ENCODE results near the gene CNNM3.
"Not testable (repeated sequence)": the region's sequence is repeated elsewhere in the genome, so short reads cannot be mapped to it uniquely, and the experiment has no call there.

CNNM3 gene

GRCh38 chr2:96859681-96860064 lies 43.6 kb downstream of the CNNM3 start:
- DNase-seq (ENCODE audit: extremely low spot score, insufficient read length, low read depth) (no peak), FAIRE-seq (no peak)

GRCh38 chr2:96860065-96861029 lies 44.3 kb downstream of the CNNM3 start:
- DNase-seq (ENCODE audit: extremely low spot score, insufficient read length, low read depth): no peak

GRCh38 chr2:96861074-96861473 lies 45.0 kb downstream of the CNNM3 start:
- DNase-seq (ENCODE audit: extremely low spot score, insufficient read length, low read depth) (no peak), FAIRE-seq (no peak)

More at GRCh38 chr2:96860065-96861029, 44.3 kb downstream of the CNNM3 start:
- no peak for FAIRE-seq

GRCh38 chr2:96863056-96863455 lies 47.0 kb downstream of the CNNM3 start:
- not testable (repeated sequence) for FAIRE-seq; DNase-seq (ENCODE audit: extremely low spot score, insufficient read length, low read depth)

GRCh38 chr2:96863575-96864342 lies 47.7 kb downstream of the CNNM3 start:
- no peak for DNase-seq (ENCODE audit: extremely low spot score, insufficient read length, low read depth)
- FAIRE-seq: no peak

- DNase-seq (ENCODE audit: extremely low spot score, insufficient read length, low read depth) (no peak), FAIRE-seq (no peak)
Observed at GRCh38 chr2:96864343-96865091, 48.4 kb downstream of the CNNM3 start.

GRCh38 chr2:96865654-96866053 lies 49.6 kb downstream of the CNNM3 start:
- FAIRE-seq (no peak), DNase-seq (ENCODE audit: extremely low spot score, insufficient read length, low read depth) (no peak)

- no peak for DNase-seq (ENCODE audit: extremely low spot score, insufficient read length, low read depth)
- FAIRE-seq: no peak
Observed at GRCh38 chr2:96866149-96866548, 50.1 kb downstream of the CNNM3 start.

GRCh38 chr2:96866586-96866985 lies 50.5 kb downstream of the CNNM3 start:
- DNase-seq (ENCODE audit: extremely low spot score, insufficient read length, low read depth) (no peak), FAIRE-seq (no peak)

- no peak for FAIRE-seq
Observed at GRCh38 chr2:96866986-96867755, 51.1 kb downstream of the CNNM3 start.

GRCh38 chr2:96867756-96868554 lies 51.9 kb downstream of the CNNM3 start:
- DNase-seq (ENCODE audit: extremely low spot score, insufficient read length, low read depth): no peak
- no peak for FAIRE-seq

More at GRCh38 chr2:96866986-96867755, 51.1 kb downstream of the CNNM3 start:
- no peak for DNase-seq (ENCODE audit: extremely low spot score, insufficient read length, low read depth)

GRCh38 chr2:96868555-96869280 lies 52.6 kb downstream of the CNNM3 start:
- DNase-seq (ENCODE audit: extremely low spot score, insufficient read length, low read depth) (peak; percentile 65), FAIRE-seq (peak; percentile 80)

- no peak for FAIRE-seq
- DNase-seq (ENCODE audit: extremely low spot score, insufficient read length, low read depth): no peak
Observed at GRCh38 chr2:96869281-96869821, 53.3 kb downstream of the CNNM3 start.

GRCh38 chr2:96869822-96870625 lies 54.0 kb downstream of the CNNM3 start, which contains the start of gene SEMA4C:
SEMA4C (minus strand) TSS chr2:96870080; CDS start chr2:96867886, 2,194 bp downstream.
- DNase-seq (ENCODE audit: extremely low spot score, insufficient read length, low read depth): no peak
- FAIRE-seq: no peak

GRCh38 chr2:96870626-96871255 lies 54.7 kb downstream of the CNNM3 start:
- FAIRE-seq: no peak
- DNase-seq (ENCODE audit: extremely low spot score, insufficient read length, low read depth): no peak

- DNase-seq (ENCODE audit: extremely low spot score, insufficient read length, low read depth) (no peak), FAIRE-seq (no peak)
Observed at GRCh38 chr2:96872591-96873349, 56.7 kb downstream of the CNNM3 start.
